Cerebellar nuclear complex (tissue), 1 donor: ENCODE measurements around the gene PRPF4.
"Not testable (repeated sequence)": the region's sequence is repeated elsewhere in the genome, so short reads cannot be mapped to it uniquely, and the experiment has no call there.

Experiments used
- DNase-seq, 2 experiments: peaks; one replicate each; lab custom pipeline; 2025; lab: John Stamatoyannopoulos, UW

PRPF4 gene

DNA sequence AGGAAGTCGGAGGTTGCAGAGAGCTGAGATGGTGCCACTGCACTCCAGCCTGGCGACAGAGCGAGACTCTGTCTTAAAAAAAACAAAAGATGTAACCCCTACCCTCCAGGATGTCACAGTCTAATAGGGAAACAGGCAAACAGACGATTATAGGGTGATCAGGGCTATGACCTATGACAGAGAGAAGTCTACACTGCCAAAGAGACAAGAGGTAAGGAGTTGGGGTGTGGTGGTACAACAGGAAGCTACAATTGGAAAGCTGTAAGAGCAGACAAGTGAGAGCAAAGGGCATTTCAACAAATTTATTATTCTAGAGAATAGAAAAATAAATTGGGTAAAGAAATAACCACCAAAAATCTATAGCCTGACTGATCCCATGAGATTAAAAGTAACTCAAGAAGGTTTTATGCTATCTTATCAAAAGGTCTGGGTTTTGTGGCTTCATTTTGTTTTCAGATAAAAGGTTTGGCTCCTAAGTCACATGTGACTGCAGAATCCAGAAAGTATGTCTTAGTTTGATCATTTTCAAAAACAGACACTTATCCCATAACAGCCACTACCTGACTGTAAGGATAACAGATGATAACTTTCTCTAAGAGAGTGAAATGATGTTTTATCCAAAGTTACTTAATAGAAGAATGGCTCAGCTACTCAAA is 7.4 kb upstream of the PRPF4 start:
- DNase-seq = no peak

DNA sequence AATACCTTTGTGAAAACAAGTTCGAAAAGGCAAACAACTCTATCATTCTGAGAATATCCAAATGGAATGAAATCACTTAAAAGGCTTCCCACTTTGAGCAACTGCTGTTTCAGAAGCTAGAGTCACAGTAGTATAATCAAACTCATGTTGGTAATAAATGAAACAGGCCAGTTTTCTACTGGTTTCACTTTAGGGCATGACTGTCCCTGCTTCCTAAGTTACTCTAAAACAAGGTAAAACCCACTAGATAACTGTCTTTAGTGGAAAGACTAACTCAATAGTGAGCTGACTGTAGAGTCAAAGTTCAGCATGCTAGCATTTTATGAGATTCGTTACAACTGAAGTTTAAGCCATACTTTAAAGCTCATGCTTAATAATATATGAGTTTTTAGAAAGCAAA is 6.1 kb upstream of the PRPF4 start:
- no peak for DNase-seq

DNA sequence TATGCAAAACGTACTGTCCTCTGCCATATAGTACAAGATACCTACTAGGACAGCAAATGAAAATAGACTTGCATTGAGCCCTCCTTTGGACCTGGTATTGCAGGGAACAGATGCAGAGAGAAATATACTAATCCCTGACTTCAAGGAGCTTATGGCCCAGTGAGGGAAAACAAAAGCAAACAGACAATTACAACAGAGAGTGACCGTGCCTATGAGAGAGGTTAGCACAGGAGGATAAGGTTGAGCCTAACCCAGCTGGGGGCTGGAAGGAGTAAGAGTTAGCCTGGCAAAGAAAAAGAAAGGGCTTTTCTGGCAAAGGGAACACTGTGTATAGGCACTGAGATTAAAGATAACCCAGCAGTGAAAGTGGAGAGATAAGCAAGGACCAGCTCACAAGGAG is 5.6 kb upstream of the PRPF4 start:
- no peak for DNase-seq

DNA sequence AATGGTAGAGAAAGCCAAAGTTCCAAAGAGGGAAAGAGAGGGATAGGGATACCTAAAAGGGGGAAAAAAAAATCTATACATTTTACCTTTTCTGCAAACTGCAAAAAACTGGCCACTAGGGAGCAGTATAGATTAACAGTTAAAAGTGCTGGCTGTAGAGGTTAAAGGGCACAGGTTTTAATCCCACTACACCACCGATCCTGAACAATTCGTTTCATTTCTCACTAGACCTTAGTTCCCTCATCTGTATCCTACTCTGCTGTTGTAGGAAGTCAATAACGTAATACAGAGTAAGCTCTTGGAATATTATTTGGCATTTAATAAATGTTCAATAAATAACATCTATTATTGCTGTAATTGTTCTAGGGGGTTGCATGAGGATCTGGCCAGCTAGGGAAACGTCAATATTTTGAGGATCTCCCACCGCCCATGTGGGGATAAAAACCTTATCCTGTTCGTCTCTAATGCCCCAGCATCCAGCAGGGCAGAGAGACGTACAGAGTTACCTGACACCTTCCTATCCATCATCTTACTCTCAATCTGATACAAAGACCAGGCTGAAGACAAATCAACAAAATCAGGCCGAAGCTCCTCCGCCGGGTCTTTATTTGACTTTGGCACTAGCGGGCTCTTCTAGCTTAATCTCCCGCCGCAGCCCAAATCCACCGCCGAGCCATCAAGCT is 843 bp upstream of the PRPF4 start:
- DNase-seq = peak in 1 of 2 experiments; percentile 47

DNA sequence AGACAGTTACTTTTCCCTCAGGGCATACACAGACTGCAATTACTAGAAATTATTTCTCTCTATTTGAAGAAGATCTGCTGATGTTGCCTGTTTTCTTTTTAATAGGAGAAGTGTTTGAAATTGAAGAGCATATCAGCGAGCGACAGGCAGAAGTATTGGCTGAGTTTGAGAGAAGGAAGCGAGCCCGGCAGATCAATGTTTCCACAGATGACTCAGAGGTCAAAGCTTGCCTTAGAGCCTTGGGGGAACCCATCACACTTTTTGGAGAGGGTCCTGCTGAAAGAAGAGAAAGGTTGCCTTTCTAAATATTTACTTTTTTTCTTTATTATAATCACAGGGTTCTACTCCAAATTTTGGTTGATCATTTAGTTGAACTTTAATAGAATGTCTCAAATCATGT is 3.4 kb downstream of the PRPF4 start:
- DNase-seq = no peak

DNA sequence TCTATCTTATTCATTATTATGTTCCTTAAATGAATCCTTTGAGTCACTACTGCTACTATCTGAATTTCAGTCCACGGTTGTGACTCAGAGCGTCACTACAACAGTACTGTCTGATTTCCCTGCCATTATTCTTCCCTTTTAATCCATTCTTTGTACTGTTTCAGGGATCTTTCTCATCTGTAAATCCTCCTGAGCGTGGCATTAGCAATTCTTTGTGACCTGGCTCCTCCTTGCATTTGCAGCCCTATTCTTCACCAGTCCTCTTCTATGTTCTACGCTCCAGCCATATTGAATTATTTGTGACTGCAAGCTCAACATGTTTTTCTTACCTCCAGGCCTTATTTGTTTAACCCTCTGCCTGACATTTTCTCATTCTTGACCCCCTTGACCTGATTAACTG is 5.9 kb downstream of the PRPF4 start:
- no peak for DNase-seq

DNA sequence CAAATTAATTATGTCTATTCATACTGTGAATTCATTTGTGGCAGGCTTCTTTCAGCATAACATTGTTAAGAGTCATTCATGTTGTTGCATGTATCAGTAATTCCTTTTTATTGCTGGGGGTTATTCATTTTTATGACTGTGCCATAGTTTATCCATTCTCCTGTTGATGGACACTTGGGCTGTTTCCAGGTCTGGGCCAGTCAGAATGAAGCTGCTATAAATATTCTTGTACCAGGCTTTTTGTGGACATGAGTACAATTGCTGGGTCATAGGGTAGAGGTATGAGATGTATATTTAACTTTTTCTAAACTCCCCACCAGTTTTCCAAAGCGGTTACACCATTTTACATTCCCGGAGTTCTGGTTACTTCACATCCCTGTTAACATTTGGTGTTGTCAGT is 13.6 kb downstream of the PRPF4 start:
- DNase-seq = no peak

DNA sequence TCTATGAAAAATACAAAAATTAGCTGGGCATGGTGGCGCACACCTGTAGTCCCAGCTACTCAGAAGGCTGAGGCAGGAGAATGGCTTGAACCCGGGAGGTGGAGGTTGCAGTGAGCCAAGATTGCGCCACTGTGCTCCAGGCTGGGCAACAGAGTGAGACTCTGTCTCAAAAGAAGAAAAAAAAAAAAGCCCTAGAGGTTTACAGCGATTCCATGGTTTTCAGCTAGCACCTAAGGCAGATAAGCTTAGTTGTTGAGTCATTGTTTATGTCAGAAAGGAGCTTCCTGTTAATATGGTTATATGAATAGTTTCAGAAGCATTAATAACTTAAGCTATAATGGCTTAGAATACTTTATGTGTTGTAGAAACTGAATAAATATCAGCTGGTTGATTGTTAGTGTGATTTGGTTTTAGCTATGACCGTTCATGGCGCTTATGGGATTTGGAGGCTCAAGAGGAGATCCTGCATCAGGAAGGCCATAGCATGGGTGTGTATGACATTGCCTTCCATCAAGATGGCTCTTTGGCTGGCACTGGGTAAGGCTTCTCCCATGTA is 14.7 kb downstream of the PRPF4 start:
- no peak for DNase-seq

DNA sequence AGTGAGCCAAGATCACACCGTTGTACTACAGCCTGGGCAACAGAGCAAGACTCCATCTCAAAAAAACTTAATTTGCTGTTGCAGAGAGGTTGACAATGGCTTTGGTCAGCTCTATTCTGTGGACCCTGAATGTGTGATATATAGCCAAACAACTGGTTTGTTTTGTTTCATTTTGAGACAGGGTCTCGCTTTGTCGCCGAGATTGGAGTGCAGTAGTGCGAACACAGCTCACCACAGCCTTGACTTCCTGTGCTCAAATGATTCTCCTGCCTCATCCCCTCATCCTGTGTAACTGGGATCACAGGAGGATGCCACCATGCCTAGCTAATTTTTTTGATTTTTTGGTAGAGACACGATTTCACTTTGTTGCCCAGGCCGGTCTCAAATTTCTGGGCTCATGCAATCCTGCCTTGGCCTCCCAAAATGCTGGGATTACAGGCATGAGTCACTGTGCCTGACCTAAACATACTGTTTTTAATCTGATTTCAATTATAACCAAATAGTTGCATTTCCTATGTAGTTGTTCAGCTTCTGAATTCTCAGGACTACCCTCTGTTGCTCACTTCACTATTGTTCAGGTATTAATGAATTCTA is 17.9 kb downstream of the PRPF4 start:
- no peak for DNase-seq

DNA sequence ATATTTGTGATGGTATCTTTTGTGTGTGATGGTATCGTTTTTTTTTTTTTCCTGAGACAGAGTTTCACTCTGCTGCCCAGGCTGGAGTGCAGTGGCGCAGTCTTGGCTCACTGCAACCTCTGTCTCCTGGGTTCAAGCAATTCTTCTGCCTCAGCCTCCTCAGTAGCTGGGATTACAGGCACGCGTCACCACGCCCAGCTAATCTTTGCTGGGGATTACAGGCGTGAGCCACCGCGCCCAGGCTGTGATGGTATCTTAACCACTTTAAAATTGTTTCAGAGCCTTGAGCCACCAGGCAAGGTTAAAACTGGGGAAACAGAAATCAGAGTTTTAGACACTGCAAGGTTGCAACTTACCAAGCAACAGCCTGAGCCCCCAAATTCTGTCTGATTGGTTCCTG is 20.8 kb downstream of the PRPF4 start:
- not testable (repeated sequence) for DNase-seq

DNA sequence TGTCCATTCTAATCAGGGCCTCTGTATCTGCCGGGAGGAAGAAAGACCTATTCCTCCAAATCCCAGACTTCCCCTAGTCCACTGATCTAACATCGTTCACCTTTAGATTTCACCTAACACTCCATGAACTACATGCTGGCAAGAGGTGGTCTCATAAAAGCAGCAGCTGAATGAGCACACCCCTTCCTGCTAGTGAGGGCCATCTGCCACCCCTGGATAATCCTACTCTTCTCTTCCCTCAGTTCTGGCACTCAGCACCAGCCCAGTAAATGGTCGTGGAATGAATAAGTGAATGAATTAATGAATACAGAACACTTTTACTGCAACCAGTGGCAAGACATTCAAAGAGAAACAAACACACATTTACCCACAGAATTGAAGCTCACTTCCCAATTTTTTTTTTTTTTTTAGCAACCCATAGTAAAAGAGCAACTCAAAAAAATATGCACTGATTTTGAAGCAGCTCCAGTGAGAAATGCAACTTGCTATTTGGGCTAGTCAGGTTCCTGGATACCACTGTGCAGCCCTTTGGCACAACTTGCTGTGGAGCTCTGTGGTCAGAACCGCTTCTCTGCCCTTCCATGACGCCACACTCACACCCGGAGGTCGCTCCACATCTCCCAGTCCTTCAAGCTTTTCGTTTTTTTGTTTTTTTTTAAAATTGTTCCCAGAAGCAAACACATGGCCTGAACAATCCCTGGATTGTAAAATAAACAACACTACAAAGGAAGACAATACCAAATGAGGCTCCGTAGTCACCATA is 21.5 kb downstream of the PRPF4 start:
- no peak for DNase-seq

DNA sequence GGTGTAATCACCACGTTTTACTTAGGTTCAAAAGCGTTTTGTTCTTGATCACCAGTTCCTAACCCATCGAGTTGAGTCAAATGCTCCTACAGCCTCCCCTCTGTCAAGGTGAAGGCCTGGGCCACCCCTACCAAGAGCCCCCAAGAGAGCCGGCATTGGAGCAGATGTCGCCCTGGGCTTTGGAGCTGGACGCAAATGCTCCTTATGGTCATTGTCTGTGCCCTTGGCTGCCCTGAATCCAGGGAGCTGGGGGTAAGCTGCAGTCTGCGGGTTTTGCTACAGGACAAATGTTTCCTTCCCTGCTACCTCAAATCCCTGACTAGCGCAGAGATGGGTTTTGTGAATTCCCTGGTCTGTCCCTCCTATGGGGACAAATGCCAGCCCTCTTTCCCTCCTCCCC is 22.9 kb downstream of the PRPF4 start:
- no peak for DNase-seq

DNA sequence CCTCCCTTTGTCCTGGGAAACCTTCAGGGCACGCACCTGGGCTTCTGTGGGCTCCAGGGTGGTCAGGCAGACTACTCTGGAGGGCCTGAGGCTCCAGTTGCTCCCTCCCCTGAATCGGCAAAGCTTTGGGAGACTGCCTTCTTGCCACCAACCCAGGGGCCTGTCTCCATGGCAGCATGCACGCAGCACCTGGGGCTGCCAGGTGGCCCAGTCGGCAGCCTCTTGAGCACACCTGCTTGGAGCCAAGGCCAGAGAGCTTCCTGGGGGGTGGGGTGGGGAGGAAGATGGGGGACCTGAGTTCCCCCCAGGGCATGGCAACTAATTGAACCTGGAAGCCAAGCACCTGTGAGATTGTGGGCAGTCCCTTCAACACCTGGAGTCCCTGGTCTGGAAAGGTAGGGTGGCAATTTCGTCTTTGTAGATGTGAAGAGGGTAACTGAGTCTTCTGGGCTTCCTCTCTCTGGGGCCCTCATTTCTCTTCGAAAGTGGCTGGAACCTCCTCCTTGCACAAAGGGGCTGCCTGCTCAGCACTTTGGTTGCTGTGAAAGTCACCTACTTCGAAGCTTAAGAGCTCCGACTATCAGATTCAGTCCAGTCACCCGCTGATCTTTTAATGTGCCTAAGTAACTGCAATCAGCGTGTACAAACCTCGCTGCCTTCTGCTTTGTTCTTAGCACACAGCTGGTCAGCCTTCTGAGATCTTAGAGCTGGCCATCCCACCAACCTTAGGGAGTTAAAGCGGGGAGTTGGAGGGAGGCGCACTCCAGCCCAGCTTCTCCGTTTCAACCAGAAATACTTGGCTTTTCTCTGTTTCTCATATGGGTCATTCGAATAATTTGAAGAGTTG is 23.7 kb downstream of the PRPF4 start:
- no peak for DNase-seq

DNA sequence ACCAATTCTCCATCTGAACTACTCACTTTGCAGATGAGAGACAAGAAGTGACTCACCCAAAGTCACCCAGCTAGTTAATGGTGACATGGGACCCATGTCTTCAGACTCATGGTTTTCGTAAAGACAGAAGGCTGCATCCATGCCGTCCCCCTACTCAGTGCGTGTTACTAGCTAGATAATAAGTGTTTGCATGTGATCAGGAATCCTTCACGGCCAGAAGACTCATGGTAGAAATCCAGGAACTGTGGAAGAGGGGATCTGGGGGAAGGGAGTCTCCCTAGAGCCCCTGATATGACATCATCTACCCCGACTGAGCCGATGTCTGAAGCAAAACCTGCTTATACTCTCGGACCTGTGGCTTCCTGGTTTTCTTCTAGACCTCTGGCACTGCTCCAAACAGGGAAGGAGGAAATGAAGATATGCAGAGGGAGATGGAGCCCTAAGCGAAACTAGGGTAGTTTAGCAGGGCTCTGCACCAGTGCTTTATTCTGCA is 24.4 kb downstream of the PRPF4 start:
- DNase-seq = no peak

DNA sequence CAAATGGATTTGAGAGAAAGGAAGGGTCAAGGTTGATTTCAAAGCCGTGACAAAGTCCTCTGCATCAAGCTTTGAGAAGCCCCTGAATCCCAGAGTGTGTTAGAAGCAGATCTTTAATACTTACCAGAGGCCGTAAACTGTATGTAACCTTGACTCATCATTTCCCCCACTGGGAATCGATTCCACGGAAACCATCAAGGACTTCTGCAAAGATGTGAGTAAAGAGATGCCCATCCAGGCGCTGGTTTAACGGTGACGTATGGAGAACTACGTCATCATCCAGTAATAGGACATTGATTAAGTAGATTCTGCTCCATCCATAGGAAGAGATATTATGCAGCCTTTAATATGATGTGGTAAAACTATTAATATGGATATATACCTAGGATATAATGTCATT is 26.1 kb downstream of the PRPF4 start:
- no peak for DNase-seq

DNA sequence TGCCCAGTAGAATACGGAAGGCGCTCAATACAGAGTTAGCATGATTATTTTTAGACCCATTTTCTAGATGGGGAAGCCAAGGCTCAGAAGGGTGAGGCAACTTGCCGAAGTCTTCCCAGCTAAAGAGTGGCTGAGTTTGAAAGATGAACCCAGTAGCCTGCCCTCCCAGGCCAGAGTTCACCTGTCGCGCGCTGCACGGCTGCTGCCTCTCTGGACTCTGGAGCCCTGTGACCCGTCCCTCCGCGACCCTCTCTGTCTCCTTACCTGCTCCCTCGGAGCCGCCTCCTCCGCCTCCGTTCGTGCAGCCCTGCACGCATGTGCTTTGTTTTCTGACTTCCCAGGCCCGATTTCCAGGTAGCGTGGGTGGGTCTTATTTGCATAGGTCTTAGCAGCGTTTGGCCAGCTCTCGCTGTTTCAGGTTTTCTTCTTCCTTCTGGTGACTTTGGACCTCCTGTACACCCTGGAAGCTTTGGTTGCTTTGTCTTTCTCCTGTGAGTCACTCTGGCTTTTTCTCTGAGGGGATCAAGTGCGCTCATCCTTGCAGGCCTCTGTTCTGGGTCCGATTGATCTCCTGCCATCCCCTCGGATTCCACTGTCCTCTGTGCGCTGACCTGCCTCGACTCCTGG is 27.4 kb downstream of the PRPF4 start, which contains the start of gene RNF183:
RNF183 (minus strand) TSS at position 585 of the 627 bp plus-strand sequence. CDS start 5,192 bp downstream, outside the sequence.
- no peak for DNase-seq

DNA sequence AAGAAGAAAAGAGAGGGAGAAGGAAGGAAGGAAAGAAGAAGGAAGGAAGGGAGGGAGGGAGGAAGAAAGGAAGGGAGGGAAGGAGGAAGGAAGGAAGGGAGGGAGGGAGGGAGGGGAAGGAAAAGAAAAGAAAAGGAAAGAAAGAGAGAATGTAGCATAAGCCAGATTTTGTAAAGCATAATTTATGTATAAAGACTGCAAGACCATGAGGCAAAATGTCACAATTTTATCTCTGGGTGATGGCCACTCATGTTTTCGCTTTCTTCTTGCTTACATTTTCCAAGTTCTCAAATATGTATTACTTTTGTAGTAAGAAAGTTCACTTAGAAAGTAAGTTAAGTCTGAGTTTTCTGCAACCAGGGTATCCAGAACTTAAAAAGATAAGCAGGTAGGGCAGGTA is 31.1 kb downstream of the PRPF4 start:
- no peak for DNase-seq

DNA sequence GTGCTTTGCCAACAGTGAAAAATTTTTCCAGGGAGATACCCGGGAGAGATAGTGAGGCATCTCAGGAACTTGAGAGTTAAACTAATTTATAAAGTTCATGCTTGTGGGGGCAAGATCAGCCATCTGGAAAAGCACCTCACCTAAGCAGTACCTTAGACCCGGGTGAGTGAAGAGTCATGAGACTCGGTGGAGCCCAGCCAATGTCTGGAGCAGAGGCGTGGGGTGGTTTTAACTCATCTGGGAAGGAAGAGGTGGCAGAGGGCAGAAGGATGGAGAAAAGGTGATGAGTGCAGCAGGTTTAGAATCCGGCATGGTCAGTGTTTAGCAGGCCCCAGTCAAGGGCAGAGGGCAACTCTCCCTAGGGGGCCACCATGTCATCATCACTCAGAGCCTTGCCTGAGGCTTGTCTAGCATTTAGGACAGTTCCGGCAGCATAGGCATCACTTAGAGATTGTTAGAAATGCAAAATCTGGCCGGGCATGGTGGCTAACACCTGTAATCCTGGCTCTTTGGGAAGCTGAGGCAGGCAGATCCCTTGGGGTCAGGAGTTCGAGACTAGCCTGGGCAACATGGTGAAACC is 32.0 kb downstream of the PRPF4 start:
- no peak for DNase-seq

DNA sequence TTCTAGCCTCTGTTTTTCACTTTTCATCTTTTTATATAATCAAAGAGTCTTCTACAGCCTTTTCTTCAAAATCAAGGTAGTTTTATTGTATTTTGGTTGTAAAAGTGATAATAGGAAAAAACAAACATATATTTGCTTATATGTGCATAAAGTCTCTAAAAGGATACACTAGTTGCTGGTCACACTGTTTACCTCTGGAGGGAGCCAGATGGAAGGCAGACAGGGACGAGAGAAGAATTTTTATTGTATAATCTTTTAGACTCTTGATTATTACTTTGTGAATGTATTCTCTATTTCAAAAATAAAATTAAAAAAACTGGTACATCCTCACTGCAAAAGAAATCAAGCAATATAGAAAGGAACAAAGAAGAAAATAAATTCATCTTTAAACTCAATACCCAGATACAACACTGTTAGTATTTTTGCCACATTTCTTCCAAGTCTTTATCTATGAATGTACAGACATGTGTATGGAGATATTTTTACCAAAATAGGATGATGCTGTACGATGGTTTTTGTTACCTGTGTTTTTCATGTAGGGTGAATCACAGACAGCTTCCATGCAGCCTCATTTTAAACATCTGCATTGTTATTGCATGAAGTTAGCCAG is 33.9 kb downstream of the PRPF4 start:
- no peak for DNase-seq

DNA sequence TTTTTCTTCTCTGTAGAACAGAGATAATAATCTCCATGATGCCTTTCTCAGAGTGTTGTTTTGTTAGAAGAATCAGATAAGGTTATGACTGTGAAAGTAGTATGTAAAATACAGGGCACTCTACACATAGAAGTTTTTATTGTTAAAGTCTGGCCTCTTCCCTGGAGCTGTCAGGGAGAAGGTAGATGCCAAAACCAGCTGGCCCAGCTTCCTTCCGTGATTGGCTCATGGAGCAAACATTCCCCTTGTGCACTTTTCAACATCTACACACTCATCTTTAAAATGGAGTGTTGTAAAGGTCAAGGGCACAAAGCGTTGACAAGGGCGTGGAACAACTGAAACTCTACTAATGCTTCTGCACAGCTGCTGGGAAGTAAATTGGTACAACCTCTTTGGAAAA is 35.1 kb downstream of the PRPF4 start:
- DNase-seq = no peak
